Urinary bladder (tissue), 4 donors: ENCODE measurements around the gene MGME1. TPM values are rescaled to one million over a fixed set of nuclear protein-coding genes. Genes with fewer than 3 reads are reported as not detected.

Source experiments
- DNase-seq: peaks from one replicate; pipeline ENCODE4 v3.0.0-alpha.2; 2015; ENCODE audit errors: extremely low spot score
- H3K27ac ChIP-seq: one replicate; pipeline ENCODE4 v1.5.1; 2013; ENCODE audit warnings: low read depth, mild to moderate bottlenecking, moderate library complexity
- H3K36me3 ChIP-seq: one replicate; pipeline ENCODE4 v1.6.1; 2013; ENCODE audit warnings: mild to moderate bottlenecking, moderate library complexity; ENCODE audit not compliant: insufficient read depth
- H3K4me1 ChIP-seq: one replicate; pipeline ENCODE4 v1.6.1; 2013; ENCODE audit warnings: mild to moderate bottlenecking, moderate library complexity; ENCODE audit not compliant: insufficient read depth
- H3K4me3 ChIP-seq: one replicate; pipeline ENCODE4 v1.5.1; 2013; ENCODE audit warnings: low read depth, low read length
- WGBS: extraction: QIAGEN DNeasy Blood & Tissue Kit; methylation state at CpG from one replicate; pipeline ENCODE4 v1.1.7; 2013; 5-methylcytosine and 5-hydroxymethylcytosine counted together
- polyA plus RNA-seq: library from polyadenylated mRNA; stranded (reverse); fragments of 200-250 nt; gene quantifications from one replicate; pipeline ENCODE4 v1.2.3, GENCODE V29; 2013
- total RNA-seq: library from RNA; depleted of rRNA; stranded (reverse); fragments of >200 nt; gene quantifications from one replicate; pipeline ENCODE4 v1.2.3, GENCODE V29; 2014
- donor health status: healthy with polysubstance abuse.
- donor health status: healthy.

MGME1 gene
- total and polyA plus RNA-seq, 2 donors, result 8.9 to 15.0 TPM

DNA sequence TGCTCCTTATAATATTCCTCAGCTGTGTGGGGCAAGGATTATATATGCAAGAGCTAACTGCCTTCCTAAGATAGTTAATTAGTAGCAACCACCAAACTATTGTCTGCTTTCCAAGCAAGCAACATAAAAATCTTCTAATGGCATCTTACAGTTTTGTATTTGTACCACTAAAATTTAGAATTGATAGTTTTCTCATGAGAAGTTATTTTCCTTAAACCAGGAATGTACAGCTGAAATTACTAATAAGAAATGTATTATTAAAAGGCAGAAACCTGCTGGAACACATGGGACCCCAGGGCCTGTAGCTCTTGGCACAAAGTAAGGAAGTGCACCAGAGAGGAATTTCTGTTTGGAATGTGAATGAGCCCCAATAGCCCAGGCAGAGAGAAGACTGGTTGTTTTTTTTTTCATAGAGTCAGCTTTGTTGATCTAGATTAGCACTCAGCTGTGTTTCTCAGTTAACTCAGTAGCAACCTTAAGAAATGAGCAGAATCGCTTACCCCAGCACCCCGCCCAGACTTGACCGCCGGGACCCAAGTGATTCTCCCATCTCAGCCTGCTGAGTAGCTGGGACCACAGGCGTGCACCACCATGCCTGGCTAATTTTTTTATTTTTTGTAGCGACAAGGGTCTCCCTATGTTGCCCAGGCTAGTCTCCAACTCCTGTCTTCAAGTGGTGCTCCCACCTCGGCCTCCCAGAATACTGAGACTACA, 2.6 kb downstream of the MGME1 start:
- Histone ChIP-seq H3K4me1 (no peaks in the 10 kb centered on the region), H3K27ac (no peak overlapping the region), H3K36me3 (no peaks in the 10 kb centered on the region), H3K4me3 (no peak overlapping the region)
- 45% methylated on average over 7 of the region's 7 CpGs for WGBS
- no peak for DNase-seq

DNA sequence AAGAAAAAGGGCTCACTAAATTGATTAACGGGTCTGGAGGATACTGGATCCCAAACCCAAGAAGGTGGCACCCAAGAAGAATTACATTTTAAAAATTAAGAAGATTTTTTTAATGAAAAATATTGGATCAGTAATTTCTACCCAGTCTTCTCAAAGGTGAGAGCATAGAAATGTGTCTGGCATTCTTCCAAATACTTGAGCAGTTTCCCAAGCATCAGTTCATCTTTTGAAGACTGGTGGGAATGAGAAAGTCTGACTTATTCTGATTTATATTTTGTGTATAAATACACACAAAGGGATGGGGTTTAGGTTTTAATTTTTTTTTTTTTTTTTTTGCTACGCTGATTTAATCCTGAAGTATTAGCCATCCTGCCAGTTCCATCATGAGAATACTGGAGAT, 3.3 kb downstream of the MGME1 start:
- Histone ChIP-seq H3K4me1 (no peaks in the 10 kb centered on the region), H3K36me3 (no peaks in the 10 kb centered on the region), H3K4me3 (no peak overlapping the region), H3K27ac (no peak overlapping the region)
- DNase-seq, result no peak
- WGBS, result 55% methylated on average over 2 of the region's 2 CpGs

DNA sequence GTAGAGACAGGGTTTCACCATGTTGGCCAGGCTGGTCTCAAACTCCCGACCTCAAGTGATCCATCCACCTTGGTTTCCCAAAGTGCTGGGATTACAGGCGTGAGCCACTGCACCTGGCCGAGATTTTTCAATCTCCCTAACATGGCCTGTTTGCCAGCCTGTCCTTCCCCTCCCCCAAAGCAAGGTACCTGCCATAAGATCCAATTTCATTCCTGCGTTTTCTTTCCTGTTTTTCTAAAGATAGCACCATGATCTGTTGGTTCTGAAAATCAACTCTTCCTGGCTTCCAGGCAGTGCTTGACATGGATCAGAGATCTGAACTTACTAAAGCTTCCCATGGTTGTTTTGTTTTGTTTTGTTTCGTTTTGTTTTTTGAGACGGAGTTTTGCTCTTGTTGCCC, 7.5 kb downstream of the MGME1 start:
- Histone ChIP-seq H3K27ac (no peak overlapping the region), H3K36me3 (no peaks in the 10 kb centered on the region), H3K4me3 (no peak overlapping the region), H3K4me1 (no peaks in the 10 kb centered on the region)
- 96% methylated on average over 6 of the region's 6 CpGs for WGBS
- no peak for DNase-seq

DNA sequence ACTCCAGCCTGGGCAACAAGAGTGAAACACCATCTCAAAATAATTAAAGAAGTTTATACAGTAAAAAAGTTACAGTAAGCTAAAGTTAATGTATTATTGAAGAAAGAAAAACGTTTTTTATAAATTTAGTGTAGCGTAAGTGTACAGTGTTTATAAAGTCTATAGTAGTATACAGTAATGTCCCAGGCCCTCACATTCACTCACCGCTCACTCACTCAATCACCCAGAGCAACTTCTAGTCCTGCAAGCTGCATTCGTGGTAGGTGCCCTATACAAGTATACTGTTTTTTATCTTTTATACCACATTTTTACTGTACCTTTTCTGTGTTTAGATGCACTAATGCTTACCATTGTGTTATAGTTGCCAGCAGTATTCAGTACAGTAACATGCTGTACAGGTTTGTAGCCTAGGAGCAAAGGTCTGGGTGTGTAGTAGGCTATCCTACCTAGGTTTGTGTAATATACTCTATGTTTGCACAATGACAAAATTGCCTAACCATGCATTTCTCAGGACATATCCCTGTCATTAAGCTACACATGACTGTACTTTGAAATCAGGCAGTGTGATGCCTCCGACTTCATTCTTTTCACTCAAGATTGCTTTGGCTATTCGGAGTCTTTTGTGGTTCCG, 16.7 kb downstream of the MGME1 start:
- H3K36me3 ChIP-seq, result peaks cover 2% of the 10 kb centered on the region
- no peak overlapping the region for H3K27ac ChIP-seq
- H3K4me3 ChIP-seq, result no peak overlapping the region
- no peak for DNase-seq
- no peaks in the 10 kb centered on the region for H3K4me1 ChIP-seq
- 95% methylated on average over 7 of the region's 7 CpGs for WGBS

DNA sequence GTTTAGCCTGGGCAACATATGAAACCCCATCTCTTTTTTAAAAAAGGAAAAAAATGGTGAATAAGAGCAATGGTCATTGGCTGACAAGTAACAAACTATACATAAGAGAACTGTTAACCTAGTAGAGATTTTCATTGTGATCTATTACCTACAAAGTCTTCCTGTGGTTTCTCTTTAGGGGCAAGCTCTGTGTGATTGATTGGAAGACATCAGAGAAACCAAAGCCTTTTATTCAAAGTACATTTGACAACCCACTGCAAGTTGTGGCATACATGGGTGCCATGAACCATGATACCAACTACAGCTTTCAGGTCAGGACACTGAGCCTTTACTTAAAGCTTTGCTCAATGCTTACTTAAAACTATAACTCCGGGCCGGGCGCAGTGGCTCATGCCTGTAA, 19.2 kb downstream of the MGME1 start:
- no peak for DNase-seq
- Histone ChIP-seq H3K36me3 (peaks cover 2% of the 10 kb centered on the region), H3K27ac (no peak overlapping the region), H3K4me1 (no peaks in the 10 kb centered on the region), H3K4me3 (no peak overlapping the region)
- 95% methylated on average over 3 of the region's 3 CpGs for WGBS

DNA sequence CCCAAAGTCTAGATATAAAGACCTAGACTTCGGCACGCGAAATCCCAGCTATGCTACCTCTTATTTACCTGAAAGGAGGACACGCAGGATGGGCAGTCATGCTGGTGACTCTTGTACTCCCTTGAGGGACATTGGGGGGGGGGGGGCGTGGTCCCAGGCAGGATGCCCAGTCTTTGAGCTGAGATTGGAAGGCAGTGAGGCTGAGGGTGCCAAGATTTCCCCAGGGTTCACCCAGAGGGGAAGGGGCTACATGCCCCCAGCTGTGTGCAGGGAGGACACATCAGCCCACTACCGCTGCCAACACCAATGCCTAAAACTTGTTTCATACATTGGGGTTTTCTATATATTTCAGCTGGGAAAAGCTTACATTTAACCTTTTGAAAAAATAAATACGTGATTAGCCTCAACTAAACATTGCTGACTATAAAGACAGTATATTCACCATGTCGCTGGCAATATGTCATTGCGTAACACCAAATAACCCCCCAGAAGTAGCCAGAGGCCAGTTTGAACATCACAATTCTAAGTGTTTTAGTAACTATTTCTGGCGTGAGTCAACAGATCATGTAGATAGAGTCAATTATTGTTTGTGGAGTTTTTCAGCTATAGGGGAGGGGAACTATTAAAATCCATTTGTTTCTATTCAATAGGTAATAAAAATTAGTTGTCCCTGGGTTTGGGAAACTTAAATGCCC, 21.6 kb downstream of the MGME1 start:
- WGBS, result 84% methylated on average over 10 of the region's 10 CpGs
- no peak overlapping the region for H3K4me3 ChIP-seq
- no peak for DNase-seq
- no peaks in the 10 kb centered on the region for H3K4me1 ChIP-seq
- peaks cover 2% of the 10 kb centered on the region for H3K36me3 ChIP-seq
- H3K27ac ChIP-seq, result no peak overlapping the region

DNA sequence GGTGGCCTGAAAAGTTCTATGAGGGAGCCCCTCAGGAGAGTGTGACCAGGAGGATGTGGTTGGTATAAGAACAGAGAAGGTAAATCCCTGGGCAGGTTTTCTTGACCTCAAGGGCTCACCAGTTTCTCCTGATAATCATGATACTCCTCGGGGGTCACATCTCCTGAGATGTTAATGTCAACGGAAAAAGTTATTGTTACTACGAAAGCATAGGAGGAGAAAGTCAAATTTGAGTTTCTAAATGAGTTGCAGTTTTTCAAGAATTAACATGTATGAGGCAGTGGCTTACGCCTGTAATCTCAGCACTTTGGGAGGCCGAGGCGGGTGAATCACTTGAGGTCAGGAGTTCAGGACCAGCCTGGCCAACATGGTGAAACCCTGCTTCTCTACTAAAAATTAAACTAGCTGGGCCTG, 23.4 kb downstream of the MGME1 start:
- WGBS, result 89% methylated on average over 6 of the region's 6 CpGs
- Histone ChIP-seq H3K4me1 (no peaks in the 10 kb centered on the region), H3K27ac (no peak overlapping the region), H3K36me3 (peaks cover 2% of the 10 kb centered on the region), H3K4me3 (no peak overlapping the region)
- DNase-seq, result no peak

DNA sequence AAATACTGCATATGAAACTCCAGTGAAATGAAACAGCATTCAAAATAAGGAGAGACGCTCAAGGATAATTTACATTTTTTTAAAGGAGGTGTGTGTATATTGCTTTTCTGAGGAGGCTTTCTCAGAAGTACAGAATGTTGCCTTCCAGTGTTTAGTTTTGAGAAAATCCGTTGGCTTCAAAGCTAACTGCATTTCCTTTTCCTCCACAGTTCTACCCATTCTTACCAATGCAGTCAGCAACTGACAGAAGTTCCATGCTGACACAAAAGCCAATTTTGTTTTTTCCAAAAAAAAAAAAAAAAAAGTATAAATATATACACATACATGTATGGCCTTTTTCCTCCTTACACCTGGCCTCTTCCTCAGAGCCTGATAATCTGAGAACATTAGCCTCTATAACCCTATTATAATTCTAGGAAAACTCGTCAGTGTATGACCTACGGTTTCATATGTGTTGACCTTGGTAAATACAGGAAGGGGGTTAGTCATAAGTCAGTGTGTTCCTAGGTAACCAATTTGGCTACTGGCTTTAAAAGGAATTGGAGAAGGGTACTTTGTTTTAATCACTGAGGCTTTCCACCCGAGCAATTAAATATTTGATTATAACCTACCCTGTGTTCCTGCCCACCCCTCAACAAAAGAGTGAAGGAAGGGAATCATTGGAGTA, 24.2 kb downstream of the MGME1 start:
- no peak overlapping the region for H3K4me3 ChIP-seq
- no peak for DNase-seq
- 73% methylated on average over 5 of the region's 5 CpGs for WGBS

DNA sequence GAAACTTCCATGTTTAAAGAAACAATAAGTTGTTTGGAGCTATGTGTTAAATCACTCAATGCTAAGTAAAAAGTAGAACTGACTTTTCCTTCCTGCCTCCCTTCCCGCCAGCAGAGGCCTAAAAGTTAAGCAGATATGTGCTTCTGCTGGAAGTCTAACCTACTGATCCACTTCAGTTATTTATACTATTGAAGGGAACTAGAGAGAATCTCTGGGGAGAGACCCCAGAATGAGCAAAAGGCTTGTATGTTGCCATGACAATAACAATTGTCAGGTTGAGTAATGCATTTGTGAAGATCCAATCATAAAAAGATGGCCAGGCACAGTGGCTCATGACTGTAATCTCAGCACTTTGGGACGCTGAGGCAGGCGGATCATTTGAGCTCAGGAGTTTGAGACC, 24.7 kb downstream of the MGME1 start:
- Histone ChIP-seq H3K4me3 (no peak overlapping the region), H3K27ac (no peak overlapping the region), H3K36me3 (peaks cover 2% of the 10 kb centered on the region), H3K4me1 (no peaks in the 10 kb centered on the region)
- 95% methylated on average over 3 of the region's 3 CpGs for WGBS
- no peak for DNase-seq

More for the DNA sequence above, 24.2 kb downstream of the MGME1 start:
- H3K36me3 ChIP-seq, result peaks cover 2% of the 10 kb centered on the region
- H3K4me1 ChIP-seq, result no peaks in the 10 kb centered on the region
- H3K27ac ChIP-seq, result no peak overlapping the region

DNA sequence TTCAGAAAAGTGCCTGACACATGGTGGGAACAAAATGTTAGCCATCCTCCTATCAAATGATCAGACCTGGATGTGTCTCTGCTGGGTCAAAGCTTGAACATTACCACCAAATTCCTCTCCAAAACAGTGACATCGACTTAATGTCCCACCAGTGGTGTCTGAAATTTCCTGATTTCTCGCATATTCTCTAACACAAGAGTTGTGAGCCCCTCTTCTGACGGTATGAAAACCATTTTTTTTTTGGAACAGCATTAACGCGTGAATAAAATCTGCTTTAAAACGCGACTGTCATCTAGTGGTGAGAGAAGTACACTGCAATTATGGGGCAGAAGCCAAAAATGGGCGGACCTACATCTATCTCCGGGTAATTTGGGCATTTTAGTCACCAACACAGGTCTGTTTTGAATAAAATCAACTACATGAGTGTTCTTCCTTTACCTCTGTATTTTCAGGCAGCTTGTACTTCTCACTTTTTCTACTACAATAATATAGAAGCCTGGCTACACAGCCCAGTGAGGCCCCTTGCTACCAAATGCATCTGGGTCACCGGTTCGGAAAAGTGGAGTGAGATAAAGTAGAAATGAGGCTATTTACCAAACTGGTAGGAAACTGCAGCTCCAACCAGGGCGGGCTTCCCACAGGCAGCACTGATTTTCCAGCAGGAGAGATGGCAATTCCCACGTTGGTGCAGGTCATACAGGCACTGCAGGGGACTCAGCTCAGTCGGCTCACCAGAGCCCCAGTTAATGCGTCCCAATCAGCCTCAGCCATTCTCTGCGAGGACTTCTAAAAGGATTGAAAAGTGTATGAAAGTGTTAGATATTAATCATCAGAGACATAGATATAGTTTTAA, 27.4 kb downstream of the MGME1 start:
- Histone ChIP-seq H3K4me3 (no peak overlapping the region), H3K4me1 (no peaks in the 10 kb centered on the region), H3K36me3 (no peaks in the 10 kb centered on the region), H3K27ac (no peak overlapping the region)
- WGBS, result 23% methylated on average over 16 of the region's 16 CpGs
- DNase-seq, result peak; percentile 40

DNA sequence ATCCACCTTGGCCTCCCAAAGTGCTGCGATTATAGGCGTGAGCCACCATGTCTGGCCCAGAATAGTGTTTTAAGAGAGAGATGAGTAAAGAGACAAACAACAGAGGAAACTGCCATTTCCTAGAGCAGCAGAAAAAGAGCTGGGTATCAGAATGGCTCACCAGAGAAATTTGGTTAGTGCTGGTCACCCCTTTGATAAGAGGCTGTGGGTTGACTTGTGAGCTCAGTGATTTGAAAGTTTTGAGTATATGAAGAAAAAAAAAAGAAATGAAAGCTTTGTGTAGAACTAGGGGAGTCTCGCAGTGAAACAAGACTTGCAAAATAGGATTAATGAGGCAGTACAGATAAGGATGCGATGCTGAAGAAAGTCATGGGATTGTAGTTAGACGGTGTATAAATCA, 29.6 kb downstream of the MGME1 start:
- no peak overlapping the region for H3K4me3 ChIP-seq
- WGBS, result 93% methylated on average over 5 of the region's 5 CpGs
- H3K4me1 ChIP-seq, result no peaks in the 10 kb centered on the region
- H3K27ac ChIP-seq, result no peak overlapping the region
- DNase-seq, result no peak
- no peaks in the 10 kb centered on the region for H3K36me3 ChIP-seq

DNA sequence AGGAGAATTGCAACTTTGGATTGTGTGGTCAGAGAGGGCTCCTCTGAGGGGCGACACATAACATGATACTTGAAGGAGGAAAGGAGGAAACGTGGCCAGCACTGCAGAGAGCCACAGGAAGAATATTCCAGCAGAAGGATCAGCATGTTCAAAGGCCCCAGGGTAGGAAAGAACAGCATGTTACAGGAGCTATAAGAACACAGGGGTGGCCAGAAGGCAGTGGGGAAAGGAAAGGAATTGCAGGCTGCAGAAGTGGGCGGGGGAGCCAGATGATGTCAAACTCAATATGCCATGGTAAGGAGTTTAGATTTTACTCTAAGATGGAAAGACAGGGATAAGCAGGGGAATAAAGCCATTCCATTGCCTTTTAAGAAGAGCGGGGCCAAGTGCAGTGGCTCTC, 30.7 kb downstream of the MGME1 start:
- no peaks in the 10 kb centered on the region for H3K36me3 ChIP-seq
- WGBS, result 86% methylated on average over 4 of the region's 4 CpGs
- no peak for DNase-seq
- H3K4me1 ChIP-seq, result no peaks in the 10 kb centered on the region
- H3K27ac ChIP-seq, result no peak overlapping the region
- H3K4me3 ChIP-seq, result no peak overlapping the region
